Left cardiac atrium (tissue), 4 donors: ENCODE results near the gene CYP17A1. TPM values are rescaled to one million over a fixed set of nuclear protein-coding genes. Genes with fewer than 3 reads are reported as not detected.
"Not testable (repeated sequence)": the region's sequence is repeated elsewhere in the genome, so short reads cannot be mapped to it uniquely, and the experiment has no call there.

ENCODE experiments used
- ATAC-seq, 2 donors: fragments of 200-7000 bp; cut with Tn5 transposase; one replicate each; pipeline ENCODE4 v1.9.1; 2020; ENCODE audit warnings: mild to moderate bottlenecking in 2 of 2, moderate library complexity in 2 of 2
- DNase-seq: peaks from one replicate; pipeline ENCODE4 v3.0.0-alpha.2; 2020
- intact Hi-C, 2 donors: fragments of 100-400 bp; cut with DNase I; formaldehyde crosslinking; loops; one replicate each; pipeline versions ENCODE4 v1.14.1 to v1.15.1; 2022 to 2023
- total RNA-seq, 2 donors: library from RNA; stranded (reverse); fragmentation: NEBNext Ultra II Directional; extraction: Animal tissue kit (Norgen Biotek cat#: 25700); gene quantifications; one replicate each; pipeline ENCODE4 v1.2.1, GENCODE V29; 2021
- donor health status: DM: no; HTN: yes; CAD: no.
- donor health status: DM: no; HTN: yes; CAD: no; lungs with severe emphysema.
- donor health status: DM: yes; HTN: yes; CAD: no.
- donor health status: Dilated cardiomyopathy.

The CYP17A1 gene
- total RNA-seq, 2 donors from 2014 or later: not detected

GRCh38 chr10:102843139-102843538, 5.9 kb upstream of the CYP17A1 start:
- ATAC-seq, intact Hi-C loops, DNase-seq: not testable (repeated sequence)

- ATAC-seq: no peak
- intact Hi-C loops: no loop called here
- DNase-seq: no peak
Observed at GRCh38 chr10:102841827-102842345, 4.7 kb upstream of the CYP17A1 start.

- not testable (repeated sequence) for ATAC-seq
Observed at GRCh38 chr10:102838276-102838927, 1.2 kb upstream of the CYP17A1 start.

GRCh38 chr10:102835007-102835482, 2.2 kb downstream of the CYP17A1 start:
- DNase-seq: peak; percentile 80
- peak; percentile 93 to 94 for ATAC-seq
- intact Hi-C loops: loop anchor here (1.0 to 10.0 kb wide), 4 partner anchors 65 to 230 kb away; no protein-coding TSS in a partner anchor

More at GRCh38 chr10:102838276-102838927, 1.2 kb upstream of the CYP17A1 start:
- not testable (repeated sequence) for DNase-seq
- intact Hi-C loops: loop anchor here in 1 of 2 donors (10.0 kb wide), 1 partner anchor 226 kb away; no protein-coding TSS in a partner anchor

- intact Hi-C loops: loop anchor here (2.0 to 10.0 kb wide), 3 partner anchors 67 to 231 kb away; no protein-coding TSS in a partner anchor
- DNase-seq (no peak), ATAC-seq (no peak)
Observed at GRCh38 chr10:102834143-102834542, 3.1 kb downstream of the CYP17A1 start.

- intact Hi-C loops: loop anchor here in 1 of 2 donors (10.0 kb wide), 1 partner anchor 232 kb away; no protein-coding TSS in a partner anchor
- ATAC-seq (no peak), DNase-seq (no peak)
Observed at GRCh38 chr10:102832987-102833386, 4.2 kb downstream of the CYP17A1 start.

GRCh38 chr10:102832248-102832647, 5.0 kb downstream of the CYP17A1 start:
- DNase-seq (no peak), ATAC-seq (no peak)
- intact Hi-C loops: loop anchor here in 1 of 2 donors (10.0 kb wide), 1 partner anchor 233 kb away; no protein-coding TSS in a partner anchor

- intact Hi-C loops: loop anchor here in 1 of 2 donors (10.0 kb wide), 1 partner anchor 233 kb away; no protein-coding TSS in a partner anchor
- ATAC-seq: no peak
- no peak for DNase-seq
Observed at GRCh38 chr10:102831322-102832071, 5.7 kb downstream of the CYP17A1 start.

- no peak for ATAC-seq
- intact Hi-C loops: no loop called here
Observed at GRCh38 chr10:102827597-102827975, 9.6 kb downstream of the CYP17A1 start.

GRCh38 chr10:102826148-102826796, 10.9 kb downstream of the CYP17A1 start:
- no peak for ATAC-seq
- DNase-seq: no peak
- intact Hi-C loops: no loop called here

More at GRCh38 chr10:102827597-102827975, 9.6 kb downstream of the CYP17A1 start:
- no peak for DNase-seq

- DNase-seq: no peak
- ATAC-seq: no peak
- intact Hi-C loops: no loop called here
Observed at GRCh38 chr10:102824664-102825063, 12.5 kb downstream of the CYP17A1 start.

GRCh38 chr10:102822222-102822621, 15.0 kb downstream of the CYP17A1 start:
- no peak for ATAC-seq

GRCh38 chr10:102820008-102820407, 17.2 kb downstream of the CYP17A1 start:
- DNase-seq, ATAC-seq: not testable (repeated sequence)

More at GRCh38 chr10:102822222-102822621, 15.0 kb downstream of the CYP17A1 start:
- no peak for DNase-seq
- intact Hi-C loops: no loop called here

GRCh38 chr10:102819054-102819453, 18.2 kb downstream of the CYP17A1 start:
- DNase-seq (no peak), ATAC-seq (peak in 1 of 2 donors; percentile 3)
- intact Hi-C loops: loop anchor here in 1 of 2 donors (5.0 kb wide), 1 partner anchor 67 kb away; no protein-coding TSS in a partner anchor

More at GRCh38 chr10:102820008-102820407, 17.2 kb downstream of the CYP17A1 start:
- intact Hi-C loops: not testable (repeated sequence)

- DNase-seq (no peak), ATAC-seq (no peak)
- intact Hi-C loops: loop anchor here in 1 of 2 donors (5.0 kb wide), 1 partner anchor 65 kb away; no protein-coding TSS in a partner anchor
Observed at GRCh38 chr10:102817175-102817574, 20.0 kb downstream of the CYP17A1 start.

GRCh38 chr10:102815790-102816549, 21.2 kb downstream of the CYP17A1 start:
- intact Hi-C loops: loop anchor here in 1 of 2 donors (5.0 kb wide), 1 partner anchor 64 kb away; no protein-coding TSS in a partner anchor
- DNase-seq (peak; percentile 57), ATAC-seq (peak; percentile 70 to 77)

- intact Hi-C loops: loop anchor here in 1 of 2 donors (5.0 kb wide), 1 partner anchor 63 kb away; no protein-coding TSS in a partner anchor
- DNase-seq: peak; percentile 90
- ATAC-seq: peak; percentile 52 to 56
Observed at GRCh38 chr10:102814873-102815661, 22.1 kb downstream of the CYP17A1 start.
